ENCODE data around the gene UTP14C.
"Not testable (repeated sequence)": the region's sequence is repeated elsewhere in the genome, so short reads cannot be mapped to it uniquely, and the experiment has no call there.

Gene UTP14C

GRCh38 chr13:52024481-52024880, at the start of gene UTP14C:
Gene UTP14C (plus strand): TSS chr13:52024691. CDS start chr13:52028805, 4,114 bp downstream.
- DNase-seq, result no peak

GRCh38 chr13:51976423-51976822, 48.1 kb upstream of the UTP14C start:
- no peak for DNase-seq

GRCh38 chr13:51976890-51977289, 47.6 kb upstream of the UTP14C start:
- no peak for DNase-seq

GRCh38 chr13:51977625-51978024, 46.9 kb upstream of the UTP14C start:
- no peak for DNase-seq

- no peak for DNase-seq
Observed at GRCh38 chr13:51978796-51979556, 45.5 kb upstream of the UTP14C start.

- no peak for DNase-seq
Observed at GRCh38 chr13:51980908-51981307, 43.6 kb upstream of the UTP14C start.

GRCh38 chr13:51981355-51981754, 43.1 kb upstream of the UTP14C start:
- no peak for DNase-seq

GRCh38 chr13:51983292-51983691, 41.2 kb upstream of the UTP14C start:
- DNase-seq, result not testable (repeated sequence)

GRCh38 chr13:51984904-51985303, 39.6 kb upstream of the UTP14C start:
- not testable (repeated sequence) for DNase-seq

- no peak for DNase-seq
Observed at GRCh38 chr13:51988988-51989618, 35.4 kb upstream of the UTP14C start.

- no peak for DNase-seq
Observed at GRCh38 chr13:51993713-51994112, 30.8 kb upstream of the UTP14C start.

GRCh38 chr13:51995677-51996551, 28.6 kb upstream of the UTP14C start:
- no peak for DNase-seq

- DNase-seq, result no peak
Observed at GRCh38 chr13:51996641-51997040, 27.9 kb upstream of the UTP14C start.

- DNase-seq, result no peak
Observed at GRCh38 chr13:51997186-51997585, 27.3 kb upstream of the UTP14C start.

- no peak for DNase-seq
Observed at GRCh38 chr13:51997641-51998330, 26.7 kb upstream of the UTP14C start.

- DNase-seq, result no peak
Observed at GRCh38 chr13:51998723-51999509, 25.6 kb upstream of the UTP14C start.

GRCh38 chr13:51999510-51999911, 25.0 kb upstream of the UTP14C start:
- no peak for DNase-seq

GRCh38 chr13:51999921-52000320, 24.6 kb upstream of the UTP14C start:
- no peak for DNase-seq

GRCh38 chr13:52001120-52001731, 23.3 kb upstream of the UTP14C start:
- peak in 4 of 6 experiments; percentile 1 to 35 (median 24) for DNase-seq

GRCh38 chr13:52002361-52002760, 22.1 kb upstream of the UTP14C start:
- no peak for DNase-seq

GRCh38 chr13:52003541-52003940, 20.9 kb upstream of the UTP14C start:
- DNase-seq, result no peak

All from stimulated activated naive CD4-positive, alpha-beta T cell (primary cell).